IPS-NIHi7 (cell line): ENCODE results near the gene ANKAR.
"Not testable (repeated sequence)": the region's sequence is repeated elsewhere in the genome, so short reads cannot be mapped to it uniquely, and the experiment has no call there.

Experiments
- DNase-seq: peaks from one replicate; pipeline ENCODE4 v3.0.0; 2012; ENCODE audit warnings: mixed read lengths; ENCODE audit errors: extremely low spot score

The ANKAR gene

GRCh38 chr2:189659734-189660133, 14.7 kb upstream of the ANKAR start:
- no peak for DNase-seq

DNA sequence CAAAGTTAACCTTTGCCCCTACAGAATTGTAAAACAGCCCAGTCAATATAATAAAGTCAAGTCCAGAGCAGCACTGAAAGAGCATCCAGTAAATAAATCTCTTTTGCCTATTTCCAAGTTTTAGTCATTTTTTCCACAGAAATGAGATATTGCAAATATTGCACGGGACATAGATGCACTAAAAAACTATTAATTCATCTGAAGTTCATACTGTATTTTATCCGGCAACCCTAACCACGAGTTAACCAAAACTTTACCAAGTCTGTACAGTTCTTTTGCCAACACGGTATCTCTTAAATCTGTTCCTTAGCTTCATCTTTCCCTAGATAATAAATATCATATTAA, 13.7 kb upstream of the ANKAR start:
- DNase-seq, result no peak

DNA sequence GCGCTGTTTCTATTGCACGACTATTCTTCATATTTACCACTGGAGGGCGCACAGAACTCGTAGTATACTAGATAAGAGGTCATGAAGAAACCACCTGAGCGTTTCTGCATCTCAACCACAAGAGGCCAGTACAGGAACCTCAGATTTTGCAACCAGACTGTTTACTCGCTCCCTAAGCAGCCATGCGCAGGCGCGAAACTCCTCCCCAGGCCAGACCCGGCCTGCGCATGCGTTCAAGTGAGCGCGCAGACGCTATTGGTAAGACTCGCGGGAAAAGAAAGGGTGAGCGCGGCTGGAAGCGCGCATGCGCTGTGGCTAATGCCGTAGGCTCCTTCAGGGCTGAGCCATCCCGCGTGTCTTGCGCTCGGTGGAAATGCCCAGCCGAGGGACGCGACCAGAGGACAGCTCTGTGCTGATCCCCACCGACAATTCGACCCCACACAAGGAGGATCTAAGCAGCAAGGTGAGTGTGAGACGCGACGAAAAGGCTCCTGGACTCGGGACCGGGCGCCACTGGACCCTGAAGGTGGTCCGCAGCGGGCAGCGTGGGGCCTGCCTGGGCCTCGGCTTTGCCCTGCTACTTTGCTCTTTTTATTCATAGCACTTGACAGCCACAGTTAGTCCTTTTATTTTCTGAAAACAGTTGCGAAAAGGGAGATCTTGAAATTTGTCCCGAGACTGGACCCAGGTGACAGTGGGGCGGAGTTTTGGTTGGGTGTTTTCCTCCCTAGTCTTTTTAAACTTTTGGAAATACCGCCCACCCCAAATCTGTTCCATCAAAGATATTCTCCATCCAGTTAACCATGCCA, 13.1 kb upstream of the ANKAR start, which contains the start of gene ASNSD1:
Gene ASNSD1 (plus strand): TSS at position 312 of the 809 bp plus-strand sequence. CDS start 4,674 bp downstream, outside the sequence.
- DNase-seq, result peak; percentile 97

DNA sequence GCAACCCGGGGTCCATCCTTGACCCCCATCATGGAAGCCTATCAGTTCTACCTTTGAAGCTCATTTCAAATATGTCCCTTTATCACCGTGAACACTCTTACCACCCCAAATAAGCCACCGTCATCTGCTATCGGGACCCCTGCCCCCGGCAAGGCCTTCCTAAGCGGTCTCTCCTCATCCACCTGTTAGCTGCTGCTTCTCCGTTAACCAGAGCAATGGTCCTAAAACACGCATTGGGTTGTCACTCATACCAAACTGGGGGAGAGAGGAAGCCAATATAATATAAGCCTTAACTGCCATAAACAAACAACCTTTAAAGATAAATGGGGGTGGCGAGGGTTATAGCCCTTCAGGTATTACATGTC, 12.5 kb upstream of the ANKAR start:
- no peak for DNase-seq

- no peak for DNase-seq
Observed at GRCh38 chr2:189662669-189663226, 11.7 kb upstream of the ANKAR start.

- not testable (repeated sequence) for DNase-seq
Observed at GRCh38 chr2:189663319-189663718, 11.2 kb upstream of the ANKAR start.

- no peak for DNase-seq
Observed at GRCh38 chr2:189669913-189670312, 4.6 kb upstream of the ANKAR start.

- DNase-seq, result no peak
Observed at GRCh38 chr2:189673661-189674373, 653 bp upstream of the ANKAR start.

- no peak for DNase-seq
Observed at GRCh38 chr2:189676471-189676870, 2.0 kb downstream of the ANKAR start.

- DNase-seq, result no peak
Observed at GRCh38 chr2:189679226-189679625, 4.8 kb downstream of the ANKAR start.

DNA sequence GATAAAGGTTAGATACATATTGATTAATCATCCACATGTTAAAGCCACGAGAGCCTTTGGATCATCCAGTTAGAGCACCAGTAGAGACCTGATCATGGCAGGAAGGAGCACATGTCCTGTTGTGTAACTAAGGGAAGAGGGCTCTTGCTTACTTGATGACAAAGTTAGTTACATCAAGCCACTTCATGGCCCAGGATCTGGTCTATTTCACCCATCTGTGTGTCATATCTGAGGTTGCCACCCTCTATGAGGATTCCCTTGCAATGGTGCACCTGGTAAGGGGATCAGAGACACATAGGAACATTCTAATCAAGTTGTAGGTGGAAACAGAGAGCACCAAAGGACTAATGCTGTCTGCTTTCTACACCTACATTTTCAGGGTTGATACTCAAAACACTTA, 6.7 kb downstream of the ANKAR start:
- DNase-seq, result no peak

GRCh38 chr2:189681903-189682302, 7.4 kb downstream of the ANKAR start:
- DNase-seq, result no peak

GRCh38 chr2:189683348-189683747, 8.9 kb downstream of the ANKAR start:
- DNase-seq, result no peak

DNA sequence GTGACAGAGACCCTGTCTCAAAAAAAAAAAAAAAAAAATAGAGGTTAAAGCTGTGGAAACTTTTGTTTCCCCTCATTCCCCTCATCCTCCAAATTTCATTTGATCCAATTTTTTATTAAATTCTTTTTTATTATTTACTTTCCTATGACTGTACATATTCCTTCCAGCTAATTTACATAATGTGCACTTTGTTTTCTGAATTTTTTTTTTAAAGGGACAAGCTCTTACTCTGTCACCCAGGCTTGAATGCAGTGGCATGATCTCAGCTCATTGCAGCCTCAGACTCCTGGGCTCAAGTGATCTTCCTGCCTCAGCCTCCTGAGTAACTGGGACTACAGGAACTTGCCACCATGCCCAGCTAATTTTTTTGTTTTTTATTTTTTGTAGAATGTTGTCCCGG, 10.3 kb downstream of the ANKAR start:
- DNase-seq, result no peak

DNA sequence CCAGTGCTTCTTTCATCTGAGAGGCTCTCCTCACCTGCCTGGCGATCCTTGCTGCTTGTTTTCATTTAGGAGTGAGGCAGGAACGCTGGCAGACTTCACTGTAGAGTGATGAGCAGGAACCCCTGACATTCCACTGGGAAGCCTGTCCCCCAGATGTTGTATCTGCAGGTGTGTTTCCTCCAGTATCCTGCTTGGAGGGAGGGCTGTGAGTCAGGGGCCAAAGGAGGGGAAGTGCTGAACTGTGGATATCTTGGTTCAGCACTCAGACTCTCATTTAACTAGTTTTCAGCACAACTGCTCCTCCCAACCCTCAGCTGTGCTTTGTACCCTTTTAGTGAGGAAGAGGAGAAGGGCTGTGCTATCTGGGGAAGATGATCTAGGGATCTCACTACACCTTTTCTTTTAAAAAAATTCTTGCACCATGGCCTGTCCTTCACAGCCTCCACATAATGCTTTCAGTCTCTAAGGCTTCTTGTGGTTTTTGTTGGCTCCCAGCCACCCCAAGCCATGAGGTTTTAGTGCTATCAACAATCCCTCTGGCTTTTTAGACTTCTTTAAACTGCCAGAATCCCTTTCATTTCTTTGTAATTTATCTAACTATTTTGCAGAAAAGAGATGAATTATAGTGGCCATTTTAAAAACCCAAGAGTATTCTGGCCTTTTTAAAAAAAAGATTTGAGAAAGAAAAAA, 11.2 kb downstream of the ANKAR start:
- DNase-seq, result no peak

DNA sequence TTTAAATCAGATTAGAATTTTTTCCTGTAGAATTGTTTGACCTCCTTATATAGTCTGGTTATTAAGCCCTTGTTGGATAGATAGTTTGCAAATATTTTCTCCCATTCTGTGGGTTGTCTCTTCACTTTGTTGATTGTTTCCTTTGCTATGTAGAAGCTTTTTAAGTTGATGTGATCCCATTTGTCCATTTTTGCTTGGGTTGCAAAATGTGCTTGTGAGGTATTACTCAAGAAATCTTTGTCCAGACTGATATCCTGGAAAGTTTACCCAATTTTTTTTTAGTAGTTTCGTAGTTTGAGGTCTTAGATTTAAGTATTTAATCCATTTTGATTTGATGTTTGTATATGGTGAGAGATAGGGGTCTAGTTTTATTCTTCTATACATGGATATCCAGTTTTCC, 13.3 kb downstream of the ANKAR start:
- DNase-seq, result not testable (repeated sequence)

DNA sequence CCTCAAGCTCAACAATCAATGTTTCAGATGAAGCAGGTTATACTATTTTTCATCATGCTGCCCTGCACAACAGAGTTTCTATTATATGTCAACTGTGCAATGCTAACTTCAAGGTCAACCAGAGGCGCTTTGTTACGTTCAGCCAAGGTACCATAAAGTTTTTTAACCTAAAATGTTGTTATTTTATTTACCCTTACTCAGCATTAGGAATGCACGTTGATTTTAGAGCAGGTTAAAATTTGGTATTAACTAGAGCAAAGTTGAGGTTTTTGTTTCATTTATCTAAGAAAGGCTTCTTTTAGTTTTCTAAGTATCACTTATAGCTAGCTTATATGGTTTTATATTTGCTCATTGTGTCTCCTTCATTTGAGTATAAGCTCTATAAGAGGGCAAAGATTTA, 21.8 kb downstream of the ANKAR start:
- DNase-seq, result no peak

DNA sequence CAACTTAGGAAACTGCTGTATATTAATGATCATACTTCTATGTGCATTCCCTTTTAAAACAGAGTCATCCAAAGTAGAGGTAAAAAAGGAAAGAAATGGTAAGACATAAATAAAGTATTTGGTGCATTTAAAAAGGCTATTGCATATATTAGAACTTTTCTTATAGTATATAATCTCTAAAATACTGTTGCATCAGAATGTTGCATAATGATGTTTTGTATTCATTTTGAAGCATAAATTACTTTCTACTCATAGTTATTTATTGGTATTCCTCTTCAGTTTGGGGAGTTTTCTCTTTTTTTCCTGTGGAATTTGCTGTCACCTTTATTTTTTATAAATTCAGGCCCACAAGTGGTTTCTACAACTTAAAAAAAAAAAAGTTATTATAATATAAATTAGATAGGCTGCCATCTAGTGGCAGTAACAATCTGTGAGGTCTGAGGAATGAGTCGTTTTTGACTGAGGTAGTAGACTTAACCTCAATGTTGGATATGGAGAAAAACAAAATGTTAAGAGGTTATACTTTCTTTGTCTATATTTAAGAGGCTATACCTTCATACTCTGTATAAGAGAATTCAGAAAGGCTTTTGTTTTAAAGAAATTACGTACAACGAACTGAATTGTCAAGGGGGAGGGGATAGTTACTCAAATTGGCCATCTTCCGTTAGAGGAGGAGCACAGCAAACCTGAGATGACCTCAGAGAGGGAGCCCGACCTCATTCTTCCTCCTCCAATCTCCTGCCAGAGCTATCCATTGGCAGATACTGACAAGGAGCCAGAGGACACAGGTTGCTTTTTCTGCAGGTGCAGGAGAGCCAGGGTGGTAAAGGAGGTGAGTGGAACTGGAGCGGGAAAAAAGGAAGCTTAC, 23.8 kb downstream of the ANKAR start:
- peak; percentile 73 for DNase-seq

DNA sequence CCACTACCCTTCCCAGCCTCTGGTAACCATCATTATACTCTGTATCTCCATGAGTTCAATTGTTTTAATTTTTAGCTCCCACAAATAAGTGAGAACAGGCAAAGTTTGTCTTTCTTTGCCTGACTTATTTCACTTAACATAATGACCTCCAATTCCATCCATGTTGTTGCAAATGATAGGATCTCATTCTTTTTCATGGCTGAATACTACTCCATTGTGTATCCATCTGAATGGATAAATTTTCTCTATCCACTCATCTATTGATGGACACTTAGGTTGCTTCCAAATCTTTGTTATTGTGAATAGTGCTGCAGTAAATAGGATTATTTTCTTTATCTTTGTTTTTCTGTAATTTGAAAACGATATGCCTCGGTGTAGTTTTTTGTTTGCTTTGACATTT, 26.2 kb downstream of the ANKAR start:
- no peak for DNase-seq

DNA sequence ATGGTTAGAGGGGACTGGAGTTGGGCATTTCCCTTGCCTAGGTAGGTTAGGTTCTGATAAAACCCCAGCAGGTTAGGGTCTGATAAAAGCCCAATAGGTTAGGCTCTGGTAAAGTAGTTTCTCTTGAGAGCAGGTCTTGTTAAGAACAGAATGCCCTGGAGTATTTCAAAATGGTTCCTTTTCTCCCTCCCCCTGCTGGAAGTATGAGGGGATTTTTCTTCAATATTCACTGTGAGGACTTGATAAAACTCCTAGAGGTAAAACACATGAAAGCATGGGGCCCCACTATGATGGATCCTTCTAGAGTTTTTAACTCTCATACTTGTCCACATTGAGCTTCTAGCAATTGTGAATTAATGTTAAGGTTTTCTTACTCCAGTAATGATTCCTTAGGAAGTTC, 27.6 kb downstream of the ANKAR start:
- DNase-seq, result no peak

DNA sequence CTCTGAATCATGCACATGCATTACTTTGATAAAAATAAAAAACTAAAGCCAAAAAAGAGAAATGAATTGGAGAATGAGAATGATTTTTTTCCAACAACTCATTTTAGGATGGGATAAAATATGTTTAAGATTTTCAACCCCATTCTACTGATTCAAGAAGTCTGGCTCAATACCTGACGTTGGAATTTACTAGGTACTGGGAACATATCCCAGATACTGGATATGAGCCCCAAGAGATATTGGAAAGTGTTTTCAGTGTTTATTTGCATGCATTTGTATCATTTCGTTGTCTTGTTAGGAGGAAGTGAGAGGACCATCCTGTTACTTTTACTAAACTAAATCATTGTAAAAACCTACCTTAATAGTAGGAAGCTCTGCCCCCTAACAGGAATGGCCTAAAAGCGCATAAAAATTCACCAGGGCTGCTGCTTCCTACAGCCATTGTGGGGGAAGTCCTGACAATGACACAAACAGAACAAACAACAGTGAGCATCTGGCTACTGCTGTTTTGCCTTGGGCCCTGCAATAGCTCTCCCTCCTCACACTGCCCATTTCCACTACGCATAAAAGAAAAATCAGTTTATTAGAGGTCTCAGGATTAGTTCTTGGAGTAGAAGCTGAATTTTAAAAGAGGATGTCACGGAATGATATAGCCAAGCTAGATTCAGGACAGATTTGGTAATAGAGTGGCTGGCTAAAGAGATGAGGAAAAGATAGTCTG, 35.2 kb downstream of the ANKAR start:
- peak; percentile 28 for DNase-seq
